ENCODE results near the gene TLE6.

The TLE6 gene

DNA sequence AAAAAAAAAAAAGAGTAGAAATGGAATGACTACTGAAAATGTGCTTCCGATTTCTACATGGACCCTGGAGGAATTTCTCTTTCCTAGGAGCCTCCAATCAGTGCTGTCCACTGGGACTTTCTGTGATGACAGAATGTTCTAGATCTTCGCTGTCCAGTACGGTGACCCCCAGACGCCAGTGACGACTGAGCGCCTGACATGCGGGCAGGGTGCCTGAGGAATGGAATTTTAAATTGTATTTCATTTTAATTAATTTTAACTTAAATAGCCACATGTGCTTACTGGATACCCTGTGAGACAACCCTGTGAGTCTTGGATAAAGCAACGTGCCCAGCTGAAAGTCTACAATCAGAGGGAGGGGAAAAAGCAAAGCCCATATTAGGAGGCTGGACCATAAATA lies 4.1 kb upstream of the TLE6 start:
- TF ChIP-seq, protein P1, sequence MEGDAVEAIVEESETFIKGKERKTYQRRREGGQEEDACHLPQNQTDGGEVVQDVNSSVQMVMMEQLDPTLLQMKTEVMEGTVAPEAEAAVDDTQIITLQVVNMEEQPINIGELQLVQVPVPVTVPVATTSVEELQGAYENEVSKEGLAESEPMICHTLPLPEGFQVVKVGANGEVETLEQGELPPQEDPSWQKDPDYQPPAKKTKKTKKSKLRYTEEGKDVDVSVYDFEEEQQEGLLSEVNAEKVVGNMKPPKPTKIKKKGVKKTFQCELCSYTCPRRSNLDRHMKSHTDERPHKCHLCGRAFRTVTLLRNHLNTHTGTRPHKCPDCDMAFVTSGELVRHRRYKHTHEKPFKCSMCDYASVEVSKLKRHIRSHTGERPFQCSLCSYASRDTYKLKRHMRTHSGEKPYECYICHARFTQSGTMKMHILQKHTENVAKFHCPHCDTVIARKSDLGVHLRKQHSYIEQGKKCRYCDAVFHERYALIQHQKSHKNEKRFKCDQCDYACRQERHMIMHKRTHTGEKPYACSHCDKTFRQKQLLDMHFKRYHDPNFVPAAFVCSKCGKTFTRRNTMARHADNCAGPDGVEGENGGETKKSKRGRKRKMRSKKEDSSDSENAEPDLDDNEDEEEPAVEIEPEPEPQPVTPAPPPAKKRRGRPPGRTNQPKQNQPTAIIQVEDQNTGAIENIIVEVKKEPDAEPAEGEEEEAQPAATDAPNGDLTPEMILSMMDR (IDR thresholded peaks at IDR 0.05; ENCODE audit: low read depth, low read length) = no peak
- no peak overlapping the region for H3K4me3 ChIP-seq (replicated peaks in 1 of 2; ENCODE audit: low read depth in 2 of 2, low read length in 2 of 2)
- DNase-seq (ENCODE audit: low read depth in 2 of 2) = peak; percentile 55 to 77

DNA sequence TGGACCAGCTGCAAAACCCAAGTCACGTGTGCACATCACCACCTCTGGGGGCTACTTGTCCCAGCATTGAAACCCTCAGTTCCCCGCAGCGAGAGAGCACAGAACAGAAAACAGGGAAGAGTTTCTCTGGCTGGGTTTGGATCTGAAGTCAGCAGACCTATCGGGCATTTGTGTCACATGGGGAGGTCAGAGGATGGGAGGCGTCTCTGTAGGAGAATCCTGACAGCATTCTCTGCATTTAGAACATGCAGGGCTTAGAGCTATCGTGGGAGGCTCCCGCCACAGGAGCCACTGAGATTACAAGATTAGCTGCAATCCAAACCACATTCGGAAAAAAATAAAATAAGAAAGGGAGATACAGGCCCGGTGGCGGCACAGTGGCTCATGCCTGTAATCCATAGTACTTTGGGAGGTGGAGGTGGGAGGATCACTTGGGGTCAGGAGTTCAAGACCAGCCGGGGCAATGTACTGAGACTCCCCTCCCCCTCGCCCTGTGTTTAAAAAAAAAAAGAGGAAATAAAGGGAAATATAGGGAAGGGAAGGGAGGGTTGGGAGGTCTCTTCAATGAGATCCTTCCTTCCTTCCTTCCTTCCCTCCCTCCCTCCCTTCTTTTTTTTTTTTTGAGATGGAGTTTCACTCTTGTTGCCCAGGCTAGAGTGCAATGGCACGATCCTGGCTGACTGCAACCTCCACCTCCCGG lies 2.9 kb upstream of the TLE6 start:
- TF ChIP-seq, protein P1 (IDR thresholded peaks at IDR 0.05; ENCODE audit: low read depth, low read length) = no peak
- peak; percentile 37 to 81 for DNase-seq (ENCODE audit: low read depth in 2 of 2)
- H3K4me3 ChIP-seq (replicated peaks in 1 of 2; ENCODE audit: low read depth in 2 of 2, low read length in 2 of 2) = no peak overlapping the region

DNA sequence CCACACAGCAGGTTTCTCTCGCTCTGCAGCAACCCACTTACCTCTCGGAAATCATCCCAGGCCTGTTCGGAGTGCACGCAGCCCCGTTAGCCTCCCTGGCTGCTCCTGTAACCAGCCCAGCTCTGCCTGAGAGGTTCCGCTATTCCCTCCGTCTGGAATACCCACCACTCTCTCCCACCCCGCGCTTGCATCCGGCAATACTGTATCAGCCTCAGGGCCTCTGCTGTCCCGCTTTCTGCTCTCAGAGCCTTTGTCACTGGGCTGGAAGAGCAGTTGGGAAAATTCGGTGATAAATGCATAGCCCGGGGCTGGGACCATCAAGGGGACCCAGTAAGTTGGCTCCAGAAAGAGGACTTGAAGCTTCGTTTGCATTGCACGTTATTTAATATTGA lies 759 bp upstream of the TLE6 start:
- TF ChIP-seq, protein P1 (IDR thresholded peaks at IDR 0.05; ENCODE audit: low read depth, low read length) = no peak
- peak overlapping the region; percentile 50 to 62 for H3K4me3 ChIP-seq (replicated peaks in 1 of 2; ENCODE audit: low read depth in 2 of 2, low read length in 2 of 2)
- DNase-seq (ENCODE audit: low read depth in 2 of 2) = no peak

DNA sequence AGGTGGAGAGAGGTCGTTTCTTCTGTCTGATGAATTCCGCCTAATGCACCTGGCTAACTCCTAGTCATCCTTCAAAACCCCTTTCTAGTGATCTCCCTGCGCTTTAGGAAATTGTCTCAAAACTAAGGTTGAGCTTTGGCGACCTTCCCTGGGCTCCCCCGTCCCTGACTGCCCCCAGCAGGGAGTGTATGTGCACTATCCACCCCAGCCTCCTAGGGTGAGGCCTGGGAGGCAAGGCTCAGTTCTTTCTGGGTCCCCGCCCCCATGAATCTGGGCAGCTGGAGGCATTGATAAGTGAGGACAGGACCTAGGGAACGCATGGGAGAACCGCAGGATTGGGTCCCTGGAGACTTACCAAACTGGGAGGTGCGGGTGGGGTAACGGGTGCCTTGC lies 378 bp downstream of the TLE6 start:
- H3K4me3 ChIP-seq (replicated peaks in 1 of 2; ENCODE audit: low read depth in 2 of 2, low read length in 2 of 2) = peak overlapping the region in 1 of 2 donors; percentile 33
- DNase-seq (ENCODE audit: low read depth in 2 of 2) = peak in 1 of 2 donors; percentile 16
- TF ChIP-seq, protein P1 (IDR thresholded peaks at IDR 0.05; ENCODE audit: low read depth, low read length) = no peak

DNA sequence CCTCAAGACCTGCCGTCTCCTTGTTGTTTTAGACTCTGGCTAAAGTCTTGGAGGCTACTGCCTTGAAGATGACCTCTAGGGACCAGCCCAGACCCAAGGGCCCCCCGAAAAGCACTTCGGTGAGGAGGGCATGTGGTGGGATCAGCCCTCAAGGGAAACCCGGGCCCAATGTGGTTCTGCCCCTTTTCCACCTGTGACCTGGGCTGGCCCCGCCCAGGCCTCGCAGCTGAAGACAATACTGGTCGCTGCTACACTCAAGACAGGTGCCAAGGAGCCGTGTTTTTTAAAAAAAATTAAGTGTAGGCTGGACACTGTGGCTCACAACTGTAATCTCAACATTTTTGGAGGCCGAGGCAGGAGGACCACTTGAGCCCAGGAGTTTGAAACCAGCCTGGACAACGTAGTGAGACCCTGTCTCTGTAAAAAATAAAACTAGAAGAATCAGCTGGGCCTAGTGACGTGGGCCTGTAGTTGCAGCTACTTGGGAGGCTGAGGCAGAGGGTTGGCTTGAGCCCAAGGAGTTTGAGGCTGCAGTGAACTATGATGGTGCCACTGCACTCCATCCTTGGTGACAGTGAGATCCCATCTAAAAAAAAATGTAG lies 903 bp downstream of the TLE6 start:
- TF ChIP-seq, protein P1 (IDR thresholded peaks at IDR 0.05; ENCODE audit: low read depth, low read length) = no peak
- no peak overlapping the region for H3K4me3 ChIP-seq (replicated peaks in 1 of 2; ENCODE audit: low read depth in 2 of 2, low read length in 2 of 2)
- peak; percentile 12 to 15 for DNase-seq (ENCODE audit: low read depth in 2 of 2)

DNA sequence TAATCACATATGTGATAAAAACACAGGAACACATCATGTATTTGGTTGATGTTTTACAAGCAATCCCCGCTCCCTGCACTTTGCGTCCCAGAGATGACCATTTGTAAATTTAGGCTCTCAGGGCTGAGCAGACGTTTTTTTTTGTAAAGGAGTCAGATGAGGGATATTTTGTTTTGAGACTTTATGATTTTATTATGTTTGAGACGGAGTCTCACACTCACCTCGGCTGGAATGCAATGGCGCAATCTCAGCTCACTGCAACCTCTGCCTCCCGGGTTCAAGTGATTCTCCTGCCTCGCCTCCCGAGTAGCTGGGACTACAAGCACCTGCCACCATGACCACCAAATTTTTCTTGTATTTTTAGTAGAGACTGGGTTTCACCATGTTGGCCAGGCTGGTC lies 1.4 kb downstream of the TLE6 start:
- peak; percentile 24 to 34 for DNase-seq (ENCODE audit: low read depth in 2 of 2)
- H3K4me3 ChIP-seq (replicated peaks in 1 of 2; ENCODE audit: low read depth in 2 of 2, low read length in 2 of 2) = no peak overlapping the region
- TF ChIP-seq, protein P1 (IDR thresholded peaks at IDR 0.05; ENCODE audit: low read depth, low read length) = no peak

Data from cardiac fibroblast (primary cell).